MM.1S (cell line): ENCODE measurements around the gene CCDC179.

ENCODE experiments used
- EZH2 ChIP-seq: fragments of 300-600 bp; sonication (generic); optimal IDR thresholded peaks from 2 replicates; pipeline ENCODE3; 2017; ENCODE audit warnings: low read depth, mild to moderate bottlenecking, antibody characterized with exemption, low read length, mixed read lengths
- EZH2phosphoT487 ChIP-seq: fragments of 300-600 bp; sonication (generic); IDR thresholded peaks from 2 replicates; pipeline ENCODE4 v1.6.1; 2018; ENCODE audit warnings: antibody characterized with exemption, low read length
- TF ChIP-seq, protein P1 (sequence below): fragments of 300-600 bp; sonication (generic); IDR thresholded peaks from 2 replicates; pipeline ENCODE4 v1.5.1; 2016; ENCODE audit warnings: antibody characterized with exemption, low read length, mixed read lengths

- TF ChIP-seq EZH2phosphoT487 (no peak), EZH2 (no peak)
- TF ChIP-seq, protein P1, sequence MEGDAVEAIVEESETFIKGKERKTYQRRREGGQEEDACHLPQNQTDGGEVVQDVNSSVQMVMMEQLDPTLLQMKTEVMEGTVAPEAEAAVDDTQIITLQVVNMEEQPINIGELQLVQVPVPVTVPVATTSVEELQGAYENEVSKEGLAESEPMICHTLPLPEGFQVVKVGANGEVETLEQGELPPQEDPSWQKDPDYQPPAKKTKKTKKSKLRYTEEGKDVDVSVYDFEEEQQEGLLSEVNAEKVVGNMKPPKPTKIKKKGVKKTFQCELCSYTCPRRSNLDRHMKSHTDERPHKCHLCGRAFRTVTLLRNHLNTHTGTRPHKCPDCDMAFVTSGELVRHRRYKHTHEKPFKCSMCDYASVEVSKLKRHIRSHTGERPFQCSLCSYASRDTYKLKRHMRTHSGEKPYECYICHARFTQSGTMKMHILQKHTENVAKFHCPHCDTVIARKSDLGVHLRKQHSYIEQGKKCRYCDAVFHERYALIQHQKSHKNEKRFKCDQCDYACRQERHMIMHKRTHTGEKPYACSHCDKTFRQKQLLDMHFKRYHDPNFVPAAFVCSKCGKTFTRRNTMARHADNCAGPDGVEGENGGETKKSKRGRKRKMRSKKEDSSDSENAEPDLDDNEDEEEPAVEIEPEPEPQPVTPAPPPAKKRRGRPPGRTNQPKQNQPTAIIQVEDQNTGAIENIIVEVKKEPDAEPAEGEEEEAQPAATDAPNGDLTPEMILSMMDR: no peak
Observed at GRCh38 chr11:22903782-22904181, 43.5 kb upstream of the CCDC179 start.
